ENCODE results near the gene GAMT. TPM values are rescaled to one million over a fixed set of nuclear protein-coding genes. Genes with fewer than 3 reads are reported as not detected.

The GAMT gene
- total and polyA plus RNA-seq, 2 donors (not counting 3 experiments of a cell fraction or from before 2014, with no cell fraction given), result 22.1 to 36.9 TPM

DNA sequence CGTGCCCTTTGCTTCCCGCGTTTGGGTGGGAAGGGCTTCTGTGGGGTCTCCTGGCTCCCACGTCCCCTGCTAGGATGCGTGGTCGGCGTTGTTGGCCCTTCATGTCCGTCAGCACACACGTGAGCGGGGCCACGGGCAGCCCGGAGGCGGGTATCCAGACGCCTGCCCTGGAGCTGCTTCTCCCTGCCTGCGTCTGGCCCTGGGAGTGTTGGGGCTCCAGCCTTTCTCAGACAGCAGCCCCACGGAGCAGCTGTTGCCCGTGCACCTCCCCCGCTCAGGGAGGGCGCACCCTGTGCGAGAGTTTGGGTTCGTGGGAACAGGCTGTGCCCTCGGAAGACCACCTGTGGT is 20.6 kb upstream of the GAMT start:
- Histone ChIP-seq H3K4me1 (ENCODE audit: control insufficient read depth, extremely low read depth, insufficient read depth, low read length) (no peaks in the 10 kb centered on the region), H3K9me3 (replicated peaks; ENCODE audit: control insufficient read depth, insufficient read depth, low read length) (no peaks in the 10 kb centered on the region), H3K4me2 (ENCODE audit: insufficient read depth, low read length) (no peak overlapping the region), H3K4me3 (replicated peaks in 1 of 3; ENCODE audit: insufficient read depth in 1 of 3, low read depth in 1 of 3, low read length in 3 of 3) (no peak overlapping the region), H3K9me1 (replicated peaks; ENCODE audit: control insufficient read depth, extremely low read depth, insufficient read depth, low read length) (no peaks in the 10 kb centered on the region), H2AFZ (ENCODE audit: low read depth, low read length) (no peak overlapping the region), H3K36me3 (ENCODE audit: control insufficient read depth in 2 of 2, extremely low read depth in 1 of 2, insufficient read depth in 2 of 2, low read length in 2 of 2) (peaks cover 26 to 74% of the 10 kb centered on the region in 2 experiments), H4K20me1 (replicated peaks; ENCODE audit: control insufficient read depth, extremely low read depth, insufficient read depth, low read length) (peaks cover 2% of the 10 kb centered on the region), H3K79me2 (ENCODE audit: control insufficient read depth, insufficient read depth, low read length) (peaks cover 65% of the 10 kb centered on the region), H3K27me3 (ENCODE audit: control insufficient read depth in 2 of 2, insufficient read depth in 2 of 2, low read length in 2 of 2) (no peaks in the 10 kb centered on the region), H3K27ac (ENCODE audit: insufficient read depth, low read depth, low read length) (no peak overlapping the region), H3K9ac (replicated peaks; ENCODE audit: extremely low read depth, insufficient read depth, low read length) (no peak overlapping the region)
- no TSS peak for BruUV-seq (replicated peaks)
- FAIRE-seq, result no peak
- dilution Hi-C loops (cut with MboI; ENCODE audit: extremely low pct_ligation_motif_present, low sequenced_read_pairs), result no loop called here
- CTCF ChIA-PET, result no interaction called here
- POLR2A ChIA-PET, result no interaction called here
- intact Hi-C loops (cut with micrococcal nuclease), result no loop called here
- no peak for TF ChIP-seq GATA2 (IDR thresholded peaks at IDR 0.05; ENCODE audit: insufficient read depth, insufficient read length, low read depth, low read length)
- no peak for TF ChIP-seq POLR2A (IDR thresholded peaks at IDR 0.05; ENCODE audit: low read depth, low read length)
- TF ChIP-seq MYC (IDR thresholded peaks at IDR 0.05; ENCODE audit: low read depth, low read length), result no peak
- TF ChIP-seq JUN (IDR thresholded peaks at IDR 0.05; ENCODE audit: borderline replicate concordance, insufficient read depth, insufficient read length, low read depth), result no peak
- TF ChIP-seq EZH2 (IDR thresholded peaks at IDR 0.05; ENCODE audit: borderline replicate concordance, low read depth, low read length, severe bottlenecking), result no peak
- no peak for TF ChIP-seq FOS (IDR thresholded peaks at IDR 0.05; ENCODE audit: borderline replicate concordance, insufficient read depth, low read length)
- TF ChIP-seq, protein P1, sequence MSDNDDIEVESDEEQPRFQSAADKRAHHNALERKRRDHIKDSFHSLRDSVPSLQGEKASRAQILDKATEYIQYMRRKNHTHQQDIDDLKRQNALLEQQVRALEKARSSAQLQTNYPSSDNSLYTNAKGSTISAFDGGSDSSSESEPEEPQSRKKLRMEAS (IDR thresholded peaks at IDR 0.05; ENCODE audit: insufficient read depth, insufficient read length), result no peak
- TF ChIP-seq POLR2AphosphoS5 (IDR thresholded peaks at IDR 0.05; ENCODE audit: insufficient read depth, low read depth, low read length), result no peak
- TF ChIP-seq, protein P2, sequence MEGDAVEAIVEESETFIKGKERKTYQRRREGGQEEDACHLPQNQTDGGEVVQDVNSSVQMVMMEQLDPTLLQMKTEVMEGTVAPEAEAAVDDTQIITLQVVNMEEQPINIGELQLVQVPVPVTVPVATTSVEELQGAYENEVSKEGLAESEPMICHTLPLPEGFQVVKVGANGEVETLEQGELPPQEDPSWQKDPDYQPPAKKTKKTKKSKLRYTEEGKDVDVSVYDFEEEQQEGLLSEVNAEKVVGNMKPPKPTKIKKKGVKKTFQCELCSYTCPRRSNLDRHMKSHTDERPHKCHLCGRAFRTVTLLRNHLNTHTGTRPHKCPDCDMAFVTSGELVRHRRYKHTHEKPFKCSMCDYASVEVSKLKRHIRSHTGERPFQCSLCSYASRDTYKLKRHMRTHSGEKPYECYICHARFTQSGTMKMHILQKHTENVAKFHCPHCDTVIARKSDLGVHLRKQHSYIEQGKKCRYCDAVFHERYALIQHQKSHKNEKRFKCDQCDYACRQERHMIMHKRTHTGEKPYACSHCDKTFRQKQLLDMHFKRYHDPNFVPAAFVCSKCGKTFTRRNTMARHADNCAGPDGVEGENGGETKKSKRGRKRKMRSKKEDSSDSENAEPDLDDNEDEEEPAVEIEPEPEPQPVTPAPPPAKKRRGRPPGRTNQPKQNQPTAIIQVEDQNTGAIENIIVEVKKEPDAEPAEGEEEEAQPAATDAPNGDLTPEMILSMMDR (IDR thresholded peaks at IDR 0.05; ENCODE audit: extremely low read depth in 1 of 2, insufficient read depth in 1 of 2, low read depth in 1 of 2, low read length in 2 of 2), result no peak
- DNase-seq (ENCODE audit: low read depth, low spot score), result no peak
